Hepatic stellate cell (primary cell): ENCODE measurements around the gene MC3R.
A peak's percentile ranks its signal among the peaks of the same experiment; 100 is the strongest.
"Not testable (repeated sequence)": the region's sequence is repeated elsewhere in the genome, so short reads cannot be mapped to it uniquely, and the experiment has no call there.

Experiments used
- DNase-seq: peaks from one replicate; pipeline ENCODE4 v3.0.0; 2011; ENCODE audit warnings: low spot score

The MC3R gene

DNA sequence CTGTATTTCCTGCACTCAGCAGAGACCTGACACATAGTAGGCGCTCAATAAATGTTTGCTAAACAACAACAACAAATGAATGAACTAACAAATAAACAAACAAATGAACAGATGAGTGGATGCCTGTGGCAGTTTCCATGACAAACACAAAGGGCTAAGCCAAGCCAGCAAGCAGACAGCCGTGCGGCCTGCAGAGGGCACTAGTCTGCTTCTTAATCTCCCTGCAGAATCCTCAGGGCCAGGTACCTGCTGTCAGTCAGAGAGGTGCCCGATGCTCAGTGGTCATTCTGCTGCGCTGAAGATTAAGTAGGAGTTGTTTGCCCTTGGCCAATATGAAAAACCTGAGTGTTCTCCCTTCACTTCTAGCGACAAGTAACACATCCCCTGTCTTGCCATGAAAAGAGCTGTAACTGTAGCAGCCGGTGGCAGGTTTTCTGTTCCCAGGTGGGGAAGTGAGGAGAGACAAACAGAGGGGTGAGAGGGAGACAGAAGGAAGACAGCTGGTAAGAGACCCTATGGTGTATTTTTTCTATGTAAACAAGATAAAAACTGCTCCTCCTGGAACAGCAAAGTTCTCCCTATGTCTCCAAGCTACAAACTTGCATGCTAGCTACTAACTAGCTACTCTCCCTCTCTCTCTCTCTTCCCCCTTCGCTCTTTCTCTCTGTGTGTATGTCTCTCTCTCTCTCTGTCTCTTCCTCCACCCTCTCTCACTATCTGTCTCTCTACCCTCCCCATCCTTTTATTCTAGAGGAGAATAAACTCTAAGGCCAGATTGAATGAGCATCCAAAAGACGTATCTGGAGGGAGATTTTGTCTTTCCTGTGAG lies at the start of gene MC3R:
MC3R (plus strand) TSS at position 779 of the 829 bp plus-strand sequence. CDS start 112 bp downstream, outside the sequence.
- DNase-seq = peak; percentile 17

DNA sequence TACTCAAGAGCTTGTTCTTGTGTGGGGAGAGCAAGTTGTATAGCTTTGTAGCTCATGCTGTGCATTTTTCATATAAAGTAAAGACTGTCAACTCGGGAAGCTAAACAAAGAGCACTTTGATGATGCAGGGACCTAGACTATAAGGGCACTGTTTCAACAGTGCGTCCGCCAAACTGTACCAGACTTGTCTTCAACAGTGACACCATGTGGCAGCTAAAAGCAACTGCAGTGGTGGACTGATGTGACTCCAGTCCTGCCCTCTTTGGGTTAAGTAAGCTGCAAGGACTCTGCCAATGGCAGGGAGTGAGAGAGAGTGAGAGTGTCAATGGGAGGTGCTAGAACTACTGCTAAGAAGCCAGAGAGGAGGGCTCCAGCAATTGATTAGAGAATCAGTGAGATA lies 48.1 kb upstream of the MC3R start:
- no peak for DNase-seq

DNA sequence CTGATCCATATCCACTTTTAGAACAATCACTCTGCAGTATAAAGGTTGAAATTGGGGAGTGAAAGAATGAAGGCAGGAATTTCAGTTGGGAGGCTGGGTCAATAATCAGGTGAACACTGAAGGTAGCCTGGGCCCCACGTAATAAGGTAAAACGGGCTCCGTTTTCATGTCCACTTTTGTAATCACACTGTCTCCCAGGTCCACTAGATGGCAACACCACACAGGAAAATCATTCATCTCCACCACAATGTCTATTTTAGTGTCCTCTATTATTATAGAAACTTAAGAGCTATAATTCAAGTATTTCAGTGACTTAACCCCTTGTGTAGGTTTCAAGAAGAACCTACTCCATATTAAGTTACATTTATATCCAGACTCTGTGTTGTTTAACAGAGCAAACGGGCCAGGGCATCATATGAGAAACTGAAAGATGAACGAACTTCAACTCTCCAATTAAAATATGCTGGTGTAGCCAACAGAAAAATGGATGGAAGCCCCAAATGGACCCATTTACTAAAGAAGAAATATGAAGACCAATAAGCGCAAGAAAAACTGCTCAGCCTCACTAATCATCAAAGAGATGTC lies 45.9 kb upstream of the MC3R start:
- peak; percentile 5 for DNase-seq

DNA sequence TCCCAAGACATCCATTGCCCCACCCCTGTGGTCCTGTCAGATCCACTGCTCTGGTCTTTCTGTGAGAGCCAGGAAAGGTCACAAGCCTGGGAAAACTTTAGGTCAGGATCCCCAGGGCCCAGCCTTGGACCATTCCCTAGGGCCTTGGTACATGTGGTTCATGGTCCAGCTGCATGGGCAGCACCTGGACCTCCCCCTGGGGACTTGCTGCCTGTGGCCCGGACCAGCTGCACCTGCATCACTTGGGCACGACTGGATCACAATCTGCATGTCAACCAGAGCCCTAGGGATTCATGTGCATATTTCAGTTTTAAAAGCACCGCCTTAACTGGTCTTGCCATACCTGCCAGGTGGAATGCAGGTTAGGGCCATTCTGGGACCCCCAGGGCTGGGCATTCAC lies 44.3 kb upstream of the MC3R start:
- no peak for DNase-seq

DNA sequence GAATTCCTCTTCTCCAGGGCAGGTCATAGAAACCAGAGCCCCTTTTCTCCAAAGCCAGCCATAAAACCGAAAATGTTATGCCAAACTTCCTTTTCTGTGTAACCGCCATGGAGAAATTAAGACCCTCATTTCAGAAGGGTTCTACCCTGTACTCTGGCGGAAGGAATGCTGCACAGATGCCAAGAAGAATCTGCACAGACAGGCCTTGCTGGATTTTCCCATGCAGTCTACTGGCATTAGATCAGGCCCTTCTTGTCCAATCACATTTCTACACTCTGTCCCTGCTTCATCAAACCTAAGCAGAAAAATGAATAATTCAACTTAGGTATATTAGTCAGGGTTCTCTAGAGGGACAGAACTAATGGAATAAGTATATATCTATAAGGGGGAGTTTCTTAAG lies 43.2 kb upstream of the MC3R start:
- no peak for DNase-seq

DNA sequence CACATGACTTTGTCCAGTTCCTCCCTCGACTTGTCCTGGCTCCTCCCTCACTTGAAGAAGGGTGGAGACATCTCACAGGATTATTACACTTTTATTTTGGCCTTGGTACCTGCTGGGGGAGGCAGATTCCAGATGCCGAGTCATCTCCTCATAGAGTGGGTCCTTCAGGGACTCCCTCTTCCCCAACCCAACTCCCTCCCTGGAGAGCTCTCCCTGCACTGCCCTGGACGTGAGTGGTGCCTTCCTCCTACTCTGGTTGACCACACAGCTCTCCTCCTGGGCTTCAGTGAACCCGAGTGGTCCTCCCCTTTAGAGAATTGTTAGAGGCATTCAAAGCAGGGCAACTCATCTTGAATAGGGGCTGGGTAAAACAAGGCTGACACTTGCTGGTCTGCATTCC lies 40.9 kb upstream of the MC3R start:
- no peak for DNase-seq

DNA sequence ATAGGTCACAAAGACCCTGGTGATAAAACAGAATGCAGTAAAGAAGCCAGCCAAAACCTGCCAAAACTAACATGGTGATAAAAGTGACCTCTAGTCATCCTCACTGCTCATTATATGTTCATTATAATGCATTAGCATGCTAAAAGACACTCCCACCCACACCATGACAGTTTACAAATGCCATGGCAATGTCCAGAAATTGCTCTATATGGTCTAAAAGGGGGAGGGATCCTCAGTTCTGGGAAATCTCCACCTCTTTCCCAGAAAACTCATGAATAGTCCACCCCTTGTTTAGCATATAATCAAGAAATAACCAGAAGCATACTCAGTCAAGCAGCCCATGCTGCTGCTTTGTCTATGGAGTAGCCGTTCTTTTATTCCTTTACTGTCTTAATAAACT lies 40.4 kb upstream of the MC3R start:
- DNase-seq = no peak

DNA sequence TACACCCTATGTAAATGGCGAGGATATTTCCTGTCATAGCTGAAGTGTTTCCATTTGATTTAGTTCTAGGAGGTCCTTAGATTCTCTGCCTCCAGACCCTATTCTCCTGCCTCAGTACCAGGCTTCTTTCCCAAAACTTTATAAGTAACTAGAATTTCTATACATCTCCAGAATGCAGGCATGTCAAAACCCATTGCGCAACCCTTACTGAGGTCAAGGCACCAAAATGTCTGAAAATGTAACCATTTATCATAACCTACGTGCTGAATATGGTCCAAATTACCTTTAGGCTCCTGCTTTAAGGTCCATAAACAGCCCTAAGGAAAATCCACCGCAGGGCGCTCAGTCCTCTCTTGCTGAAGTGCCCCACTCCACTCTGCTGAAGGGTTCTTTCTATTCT lies 37.5 kb upstream of the MC3R start:
- no peak for DNase-seq

DNA sequence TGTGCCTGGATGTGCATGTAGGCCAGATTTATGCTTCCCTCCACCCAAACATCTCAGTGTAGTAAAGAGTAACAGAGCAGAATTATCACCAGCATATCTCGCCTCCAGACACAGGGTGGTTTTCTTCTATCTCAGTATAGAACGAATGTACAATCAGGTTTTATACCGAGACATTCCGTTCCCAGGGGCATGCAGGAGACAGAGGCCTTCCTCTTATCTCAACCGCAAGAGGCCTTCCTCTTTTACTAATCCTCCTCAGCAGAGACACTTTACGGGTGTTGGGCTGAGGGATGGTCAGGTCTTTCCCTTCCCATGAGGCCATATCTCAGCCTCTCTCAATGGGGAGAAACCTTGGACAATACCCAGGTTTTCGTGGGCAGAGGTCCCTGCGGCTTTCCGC lies 36.4 kb upstream of the MC3R start:
- DNase-seq = no peak

DNA sequence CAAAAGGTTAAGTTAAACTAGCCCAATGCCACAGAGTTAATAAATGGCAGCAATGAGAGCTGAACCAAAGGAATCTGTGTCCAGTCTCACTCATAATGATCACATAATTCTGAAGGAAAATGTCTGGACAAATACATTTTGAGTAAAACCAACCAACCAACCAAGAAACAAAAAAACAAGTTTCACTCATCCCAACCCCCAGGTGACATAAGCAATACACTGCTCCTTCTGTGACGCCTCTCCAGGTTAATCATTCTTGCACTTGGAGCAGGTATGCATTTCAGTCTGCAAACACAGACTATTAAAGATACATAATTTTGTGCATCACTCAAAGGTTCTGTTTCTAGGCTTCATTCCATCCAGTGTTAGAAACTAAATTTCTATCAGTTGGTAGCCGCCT lies 35.2 kb upstream of the MC3R start:
- DNase-seq = no peak

DNA sequence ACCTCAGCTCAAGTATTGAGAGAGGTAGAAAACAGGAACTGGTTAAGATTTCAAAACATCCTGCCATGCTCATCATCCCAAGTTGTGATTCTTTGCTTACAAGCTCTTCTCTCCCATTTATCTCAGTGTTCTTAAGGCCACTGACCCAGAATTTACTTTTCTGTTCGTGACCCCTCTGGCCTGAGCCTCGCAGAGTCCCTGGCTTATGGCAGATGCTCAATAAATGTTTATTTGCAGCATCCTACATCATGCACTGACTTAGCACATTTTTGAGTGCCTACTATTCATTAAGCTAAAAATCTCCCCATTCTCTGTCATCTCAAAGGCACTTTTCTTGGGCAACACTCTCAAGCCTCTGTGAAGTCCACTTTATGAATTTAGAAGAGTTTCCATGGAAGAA lies 33.4 kb upstream of the MC3R start:
- DNase-seq = no peak

DNA sequence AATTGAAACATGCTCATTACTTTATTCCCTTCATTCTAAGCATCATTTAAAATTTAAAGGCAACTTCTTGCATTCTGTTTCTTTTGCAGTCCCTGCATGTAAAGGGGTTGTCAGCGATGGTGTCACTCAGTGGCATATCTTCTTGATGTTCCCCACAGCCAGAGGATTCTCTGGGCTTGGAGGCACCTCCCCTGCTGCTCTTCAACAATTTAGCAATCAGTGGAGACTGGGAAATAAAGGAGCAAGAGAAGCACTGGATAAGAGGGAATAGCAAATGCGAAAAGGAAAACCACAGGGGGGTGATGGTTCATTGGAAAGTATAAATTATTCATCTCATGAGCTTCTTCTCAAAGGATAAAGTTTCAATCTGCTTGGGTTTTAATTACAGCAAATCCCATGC lies 30.7 kb upstream of the MC3R start:
- DNase-seq = no peak

DNA sequence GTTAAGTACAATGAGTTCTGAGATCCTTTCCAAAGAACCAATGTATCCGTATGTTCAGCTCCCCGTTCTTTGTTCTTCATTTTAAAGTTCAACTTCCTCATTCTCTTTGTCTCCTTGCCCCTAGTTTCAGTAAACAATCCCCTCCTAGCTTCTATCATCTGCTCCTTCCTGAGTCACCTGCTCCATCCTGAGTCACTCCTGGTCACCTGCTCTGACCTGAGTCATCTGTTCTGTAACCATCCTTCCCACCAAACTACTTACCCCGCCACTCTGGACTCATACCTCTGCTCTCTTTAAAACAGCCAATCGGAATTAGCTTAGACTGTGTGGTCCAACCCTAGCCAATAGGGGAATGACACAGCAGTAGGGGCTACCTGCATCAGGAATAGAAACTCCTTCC lies 27.3 kb upstream of the MC3R start:
- DNase-seq = not testable (repeated sequence)

DNA sequence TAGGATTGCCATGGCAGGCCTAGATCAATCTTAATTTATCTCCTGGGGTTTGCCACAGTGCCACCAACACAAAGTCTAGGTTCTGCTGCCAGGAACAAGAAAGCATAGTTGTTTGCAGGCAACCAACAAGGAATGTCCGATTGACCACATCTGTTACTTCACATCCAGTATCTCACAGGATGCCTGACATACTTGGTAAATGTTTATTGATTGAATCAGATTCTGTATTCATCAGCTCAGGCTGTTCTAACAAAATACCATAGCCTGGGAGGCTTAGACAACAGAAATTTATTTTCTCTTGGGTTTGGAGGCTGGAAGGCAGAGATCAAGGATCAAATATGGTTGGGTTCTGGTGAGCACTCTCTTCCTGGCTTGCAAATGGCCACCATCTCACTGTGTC lies 26.3 kb upstream of the MC3R start:
- no peak for DNase-seq

DNA sequence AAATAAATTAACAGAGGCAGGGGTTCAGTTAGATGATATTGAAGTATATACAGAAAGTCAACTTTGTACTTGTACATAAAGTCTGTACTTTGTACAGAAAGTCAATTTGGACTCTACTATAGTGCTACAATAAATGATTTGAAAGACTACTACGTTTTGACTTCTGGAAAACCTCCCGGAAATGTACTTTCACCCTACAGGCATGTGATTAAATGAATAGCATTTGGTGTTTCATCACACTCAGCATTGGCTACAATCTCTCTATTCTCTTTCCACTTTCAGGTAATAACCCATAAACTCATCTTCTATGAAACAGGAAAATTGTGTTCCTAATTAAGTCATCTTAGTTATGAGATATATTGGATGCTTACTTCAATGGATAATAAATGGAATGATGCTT lies 25.6 kb upstream of the MC3R start:
- DNase-seq = no peak

DNA sequence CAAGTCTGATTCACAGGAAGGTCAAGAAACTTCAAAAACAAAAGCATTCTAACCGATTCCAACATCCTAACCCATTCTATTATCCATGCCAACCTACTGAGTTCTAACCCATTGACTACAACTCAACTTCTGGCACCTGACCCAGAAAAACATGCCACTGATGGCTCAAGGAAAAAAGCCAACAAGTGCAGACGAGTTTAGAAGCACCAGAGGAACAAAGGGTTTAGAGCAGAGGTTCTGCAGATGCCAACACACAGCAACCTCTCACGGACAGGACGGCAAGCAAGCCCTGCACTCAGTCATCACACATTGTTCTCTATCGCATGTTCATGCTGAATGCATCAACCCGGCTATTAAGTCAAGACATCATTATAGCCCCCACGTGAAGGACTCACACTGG lies 25.2 kb upstream of the MC3R start:
- no peak for DNase-seq

DNA sequence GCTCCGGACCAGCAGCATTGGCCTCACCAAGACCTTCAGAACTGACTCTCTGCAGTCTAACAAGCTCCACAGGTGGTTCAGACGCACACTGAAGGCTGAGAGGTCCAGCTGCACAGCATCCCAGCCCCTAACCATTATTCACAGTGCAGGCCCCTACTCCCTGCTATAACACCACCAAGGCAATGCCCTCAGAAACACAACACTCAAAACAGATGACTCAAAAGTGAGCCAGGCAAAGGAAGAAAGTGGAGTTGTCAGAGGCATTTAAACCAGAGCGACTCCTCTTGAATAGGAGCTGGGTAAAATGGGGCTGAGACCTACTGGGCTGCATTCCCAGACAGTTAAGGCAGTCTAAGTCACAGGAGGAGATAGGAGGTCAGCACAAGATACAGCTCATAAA lies 20.5 kb upstream of the MC3R start:
- no peak for DNase-seq

DNA sequence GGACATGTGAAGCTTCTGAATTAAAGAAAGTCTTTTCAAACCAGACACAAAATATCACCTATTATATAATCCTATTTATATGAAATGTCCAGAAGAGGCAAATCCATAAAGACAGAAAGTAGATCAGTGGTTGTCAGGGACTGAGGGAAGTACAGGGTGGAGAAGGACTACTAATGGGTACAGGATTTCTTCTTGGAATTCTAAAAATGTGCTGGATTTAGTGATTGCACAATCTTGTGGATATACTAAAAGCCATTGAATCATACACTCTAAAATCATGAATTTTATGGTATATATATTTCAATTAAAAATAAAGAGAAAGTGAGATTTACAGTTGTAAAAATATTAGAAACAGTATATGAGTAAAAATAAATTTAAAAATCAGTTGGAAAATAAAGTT lies 18.7 kb upstream of the MC3R start:
- DNase-seq = no peak

DNA sequence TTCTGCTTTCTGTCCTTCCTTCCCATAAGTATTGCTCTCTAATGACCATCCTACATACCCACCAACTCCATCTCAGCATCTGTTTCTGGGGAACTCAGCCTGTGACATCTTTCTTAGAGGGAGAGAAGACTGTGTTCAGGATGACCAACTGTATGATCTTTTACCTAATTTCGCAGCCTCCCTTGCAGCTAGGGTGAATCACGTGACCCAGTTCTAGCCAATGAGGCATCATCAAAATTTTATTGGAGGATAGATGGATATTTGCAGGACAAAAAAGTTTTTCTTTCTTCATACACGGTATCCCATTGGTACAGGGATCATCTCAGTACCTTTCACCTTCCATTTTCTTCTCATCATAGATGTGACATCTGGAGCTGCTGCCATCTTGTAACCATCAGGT lies 14.4 kb upstream of the MC3R start:
- no peak for DNase-seq

DNA sequence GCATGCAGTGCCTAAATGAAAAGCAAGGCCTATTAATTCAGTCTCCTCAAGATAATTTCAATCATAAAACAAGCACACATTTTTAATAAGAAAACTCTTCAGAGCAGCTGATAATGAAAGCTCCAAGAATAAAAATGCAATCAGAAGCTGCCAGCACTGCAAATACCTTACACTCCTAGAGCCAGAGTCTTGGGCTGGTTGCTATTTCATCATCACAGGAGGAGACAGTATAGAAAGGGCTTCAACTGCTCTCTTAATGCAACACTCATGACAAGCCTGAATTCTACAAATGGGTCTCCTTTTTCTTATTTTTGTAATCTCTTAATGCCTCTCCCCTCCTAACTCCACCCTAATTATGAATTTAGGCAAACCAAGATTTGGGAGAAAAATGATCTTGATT lies 11.2 kb upstream of the MC3R start:
- DNase-seq = no peak

DNA sequence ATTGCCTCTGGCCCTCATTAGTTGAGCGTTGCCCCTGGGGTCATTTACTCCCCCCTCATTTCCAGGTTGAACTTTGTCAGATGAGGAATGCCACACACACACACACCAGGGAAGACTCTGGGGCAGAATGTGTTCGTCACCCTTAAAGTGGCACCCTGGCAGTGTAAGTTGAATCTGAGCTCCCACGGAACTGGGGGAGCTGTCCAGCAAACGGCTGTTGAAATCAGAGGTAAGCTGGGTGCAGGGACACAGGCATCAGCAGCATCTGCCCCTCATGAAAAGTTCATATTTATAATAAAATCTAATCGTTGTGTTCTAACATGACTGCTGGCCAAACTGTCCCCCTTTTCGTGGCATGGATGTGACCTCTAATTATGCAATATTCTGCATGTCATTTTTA lies 4.3 kb upstream of the MC3R start:
- no peak for DNase-seq

DNA sequence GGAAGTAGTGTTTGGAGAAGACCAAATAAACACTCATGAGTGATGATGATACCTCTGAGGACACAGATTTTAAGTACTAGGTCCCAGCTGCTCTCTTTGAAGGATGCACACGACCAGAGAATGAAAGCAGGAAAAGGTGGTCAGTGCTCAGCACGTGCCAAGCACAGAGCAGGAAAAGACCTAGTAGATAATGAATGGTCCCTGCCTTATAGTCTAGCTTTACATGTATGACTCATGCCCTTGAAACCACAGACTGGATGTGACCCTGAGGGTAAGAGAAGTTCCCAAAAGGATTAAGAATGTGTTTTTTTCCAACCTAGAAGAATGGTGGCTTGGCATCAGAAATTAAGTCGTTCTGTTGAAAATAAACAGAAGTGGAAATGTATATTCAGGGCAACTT lies 2.8 kb upstream of the MC3R start:
- no peak for DNase-seq

DNA sequence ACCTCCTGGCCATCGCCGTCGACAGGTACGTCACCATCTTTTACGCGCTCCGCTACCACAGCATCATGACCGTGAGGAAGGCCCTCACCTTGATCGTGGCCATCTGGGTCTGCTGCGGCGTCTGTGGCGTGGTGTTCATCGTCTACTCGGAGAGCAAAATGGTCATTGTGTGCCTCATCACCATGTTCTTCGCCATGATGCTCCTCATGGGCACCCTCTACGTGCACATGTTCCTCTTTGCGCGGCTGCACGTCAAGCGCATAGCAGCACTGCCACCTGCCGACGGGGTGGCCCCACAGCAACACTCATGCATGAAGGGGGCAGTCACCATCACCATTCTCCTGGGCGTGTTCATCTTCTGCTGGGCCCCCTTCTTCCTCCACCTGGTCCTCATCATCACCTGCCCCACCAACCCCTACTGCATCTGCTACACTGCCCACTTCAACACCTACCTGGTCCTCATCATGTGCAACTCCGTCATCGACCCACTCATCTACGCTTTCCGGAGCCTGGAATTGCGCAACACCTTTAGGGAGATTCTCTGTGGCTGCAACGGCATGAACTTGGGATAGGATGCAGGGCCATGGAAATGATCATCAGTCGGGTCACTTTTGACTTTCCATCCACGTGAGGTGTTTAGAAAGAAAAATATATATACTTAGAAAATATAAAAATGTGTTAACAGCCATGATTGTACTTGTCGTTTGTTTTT lies 868 bp downstream of the MC3R start:
- no peak for DNase-seq
